Erythroblast (primary cell): ENCODE results near the gene FAM118A.

Experiments used
- GATA1 ChIP-seq: IDR thresholded peaks from 2 replicates; pipeline ENCODE4 v1.6.1; 2011; ENCODE audit warnings: low read depth, mild to moderate bottlenecking, control low read depth, low read length, moderate library complexity
- POLR2A ChIP-seq: IDR thresholded peaks from 2 replicates; pipeline ENCODE4 v1.6.1; 2011; ENCODE audit warnings: mild to moderate bottlenecking, low read length

DNA sequence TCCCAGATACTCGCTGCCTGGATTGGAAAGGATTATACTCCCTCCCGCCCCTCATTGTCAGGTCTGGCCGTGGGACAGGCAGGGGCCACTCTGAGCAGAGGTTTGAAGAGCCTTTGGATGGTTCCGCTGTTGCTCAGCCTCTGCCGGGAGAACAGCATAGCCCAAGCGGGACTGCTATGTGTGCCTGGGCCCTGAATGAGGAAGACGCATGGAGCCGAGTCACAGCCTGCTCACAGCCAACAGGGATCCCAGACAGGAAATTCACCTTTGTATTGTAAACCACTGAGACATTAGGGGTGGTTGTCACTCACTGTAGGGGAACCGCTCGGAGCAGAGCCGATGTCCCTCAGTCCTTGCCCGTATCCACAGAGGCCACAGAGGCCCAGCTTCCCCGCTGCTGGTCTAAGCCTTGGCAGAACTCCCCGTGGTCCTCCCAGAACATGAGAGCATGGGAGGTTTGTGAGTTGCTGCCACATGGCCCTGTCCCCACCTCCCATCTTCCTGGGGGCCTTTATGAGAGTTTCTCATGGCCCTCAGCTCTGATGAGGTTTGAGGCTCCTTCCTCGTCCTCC, 10.7 kb upstream of the FAM118A start:
- TF ChIP-seq POLR2A (no peak), GATA1 (no peak)
